ENCODE results near the gene PCNX2.
"Not testable (repeated sequence)": the region's sequence is repeated elsewhere in the genome, so short reads cannot be mapped to it uniquely, and the experiment has no call there.

PCNX2 gene

DNA sequence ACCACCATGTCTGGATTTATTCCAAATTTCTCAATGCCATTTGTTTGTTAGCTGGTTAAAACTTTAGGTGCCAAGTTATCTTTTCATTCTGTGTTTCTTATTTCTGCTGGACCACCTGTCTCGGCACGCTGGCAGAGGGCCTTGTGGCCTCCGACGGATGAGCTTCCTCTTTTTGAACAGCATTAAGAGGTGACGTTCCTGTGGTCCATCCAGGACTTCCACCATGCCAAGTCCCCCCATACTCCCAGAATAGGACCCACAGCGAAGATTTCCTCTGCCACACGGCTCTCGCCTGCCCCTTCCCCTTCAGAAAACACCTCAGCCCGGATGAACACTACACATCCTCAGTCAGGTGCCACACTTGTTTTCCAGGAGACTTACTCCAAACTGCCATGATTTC is 271.3 kb downstream of the PCNX2 start:
- no peak for DNase-seq (ENCODE audit: low read depth in 2 of 2, low spot score in 1 of 2)

DNA sequence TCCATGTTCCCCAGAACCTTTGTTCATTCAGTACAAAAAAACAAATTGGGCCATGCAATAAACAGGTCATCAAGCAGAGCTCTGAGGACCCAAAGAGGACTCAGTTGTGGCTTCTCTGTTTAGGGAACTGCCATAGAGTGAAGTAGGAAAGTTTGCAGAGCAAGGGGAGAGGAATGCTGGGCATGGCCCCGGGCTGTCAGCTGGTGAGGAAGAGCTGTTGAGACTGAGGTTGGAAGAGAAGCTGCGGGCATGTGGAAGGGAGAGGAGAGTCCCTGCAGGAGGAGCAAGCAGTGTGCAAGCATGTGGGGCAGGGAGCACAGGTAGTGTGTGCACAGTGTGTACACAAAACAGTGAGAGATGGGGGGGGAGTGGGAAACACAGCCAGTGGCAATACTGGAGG is 273.3 kb downstream of the PCNX2 start:
- no peak for DNase-seq (ENCODE audit: low read depth in 2 of 2, low spot score in 1 of 2)

DNA sequence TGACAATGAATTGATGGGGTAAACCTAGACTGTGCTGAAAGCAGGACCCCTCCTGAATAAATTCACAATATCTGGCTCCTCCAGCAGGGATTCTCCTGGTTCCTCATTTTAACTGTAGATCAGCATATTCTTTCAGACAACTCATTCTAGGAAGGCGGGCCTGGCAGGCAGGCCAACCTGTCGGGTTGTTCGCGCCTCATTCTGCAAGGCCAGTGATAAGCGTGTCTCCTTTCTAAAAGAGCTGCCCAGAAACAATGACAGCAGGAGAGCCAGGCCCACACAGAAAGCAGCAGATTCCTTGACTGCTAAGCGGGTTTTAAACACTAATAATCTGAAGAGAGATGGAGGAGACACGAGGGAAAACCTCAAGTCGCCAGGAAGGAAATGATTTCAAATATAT is 275.1 kb downstream of the PCNX2 start:
- DNase-seq (ENCODE audit: low read depth in 2 of 2, low spot score in 1 of 2), result no peak

DNA sequence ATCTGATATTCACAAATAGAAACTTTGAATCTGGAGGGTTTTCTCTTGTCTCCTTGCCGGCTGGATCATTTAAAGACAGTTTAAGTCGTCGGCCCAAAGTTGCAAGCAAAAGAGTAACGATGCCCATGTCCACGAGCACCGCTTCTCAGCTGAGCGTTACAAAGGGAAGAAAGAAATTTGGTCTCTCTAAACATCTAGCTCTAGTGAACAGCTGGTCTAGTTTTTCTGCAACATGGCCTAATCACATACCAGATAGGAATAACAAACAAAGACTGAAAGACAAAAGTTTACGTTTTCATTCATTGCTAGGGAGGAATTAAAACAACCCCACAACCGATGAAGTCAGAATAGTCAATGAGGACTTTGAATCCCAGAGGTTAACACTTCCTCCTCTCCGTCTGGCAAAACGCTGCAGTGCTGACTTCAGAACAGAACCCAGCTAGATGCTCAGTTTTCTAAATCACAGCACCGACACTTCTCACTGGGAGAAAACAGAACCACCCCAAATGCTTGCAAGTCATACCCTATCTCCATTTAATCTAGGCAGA is 275.7 kb downstream of the PCNX2 start:
- DNase-seq (ENCODE audit: low read depth in 2 of 2, low spot score in 1 of 2), result no peak

DNA sequence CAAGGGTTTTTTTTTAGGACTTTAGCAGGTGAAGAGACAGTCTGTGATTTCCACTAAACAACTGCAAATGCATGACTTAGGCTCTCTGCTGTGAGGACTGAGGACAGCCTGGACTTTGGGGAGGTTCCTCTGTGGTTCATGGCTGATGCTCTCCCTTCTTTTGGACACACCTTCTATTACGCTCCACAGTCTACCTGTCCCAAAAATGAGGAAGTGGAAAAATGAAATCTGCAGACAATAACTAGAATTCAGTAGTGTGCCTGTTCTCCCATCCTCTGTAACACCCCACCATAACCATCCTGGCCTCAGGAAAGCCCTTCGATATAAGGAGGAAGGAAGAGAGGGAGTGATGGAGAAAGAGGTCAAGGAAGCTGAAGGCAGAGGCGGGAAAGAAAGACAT is 276.4 kb downstream of the PCNX2 start:
- DNase-seq (ENCODE audit: low read depth in 2 of 2, low spot score in 1 of 2), result no peak

DNA sequence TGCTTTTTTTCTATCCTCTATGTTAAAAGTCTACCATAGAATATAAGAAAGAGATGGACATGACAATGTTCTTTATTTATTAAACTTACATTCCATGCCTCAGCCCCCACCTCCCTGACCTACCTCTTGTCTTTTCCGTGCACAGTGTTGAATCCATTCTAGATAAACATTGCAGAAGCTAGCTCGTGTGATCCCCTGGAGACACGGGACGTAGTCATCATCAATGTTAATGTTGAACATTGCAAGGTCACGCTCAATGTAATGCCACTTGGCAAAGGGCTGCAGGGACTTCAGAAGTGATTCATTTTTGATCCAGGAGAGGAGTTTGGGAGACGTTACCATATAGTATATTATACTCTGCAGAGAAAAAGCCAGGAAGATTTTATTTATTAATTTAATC is 278.7 kb downstream of the PCNX2 start:
- DNase-seq (ENCODE audit: low read depth in 2 of 2, low spot score in 1 of 2), result no peak

DNA sequence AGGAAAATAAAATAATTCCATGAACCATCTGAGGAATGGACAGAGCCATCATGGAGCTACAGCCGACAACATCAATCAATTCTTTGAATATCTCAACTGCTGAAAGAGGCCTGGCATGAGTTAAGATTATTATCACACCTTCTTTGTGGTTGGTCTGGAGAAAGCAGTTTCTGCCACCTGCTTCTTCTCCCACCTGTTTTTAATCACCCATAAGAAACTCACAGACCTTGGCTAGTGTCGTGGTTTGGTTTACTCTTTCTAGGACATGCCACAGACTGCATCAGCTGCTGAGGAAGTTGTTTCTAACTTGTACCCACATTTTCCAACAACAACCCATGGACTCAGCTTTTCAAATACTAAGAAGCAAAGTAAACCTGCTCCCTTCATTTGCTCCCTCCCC is 279.6 kb downstream of the PCNX2 start:
- no peak for DNase-seq (ENCODE audit: low read depth in 2 of 2, low spot score in 1 of 2)

DNA sequence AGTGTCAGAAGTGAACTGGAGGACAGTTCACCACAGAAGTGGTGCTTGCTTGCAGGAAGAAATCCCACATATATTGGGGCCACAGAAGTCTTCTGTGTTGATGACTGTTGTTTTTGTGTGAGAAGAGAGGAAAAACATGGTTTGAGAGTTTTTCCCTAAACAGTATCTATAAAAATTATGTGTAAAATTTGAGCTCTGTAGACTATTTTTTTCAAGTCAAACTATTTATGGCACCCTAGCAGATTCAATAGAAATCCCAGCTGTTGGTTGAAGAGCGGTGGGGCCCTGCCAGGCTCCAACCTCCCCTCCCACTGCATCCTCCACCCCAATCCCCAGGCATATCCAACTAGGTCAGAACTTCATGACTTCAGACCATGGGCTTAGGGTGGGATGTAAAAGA is 283.5 kb downstream of the PCNX2 start:
- no peak for DNase-seq (ENCODE audit: low read depth in 2 of 2, low spot score in 1 of 2)

DNA sequence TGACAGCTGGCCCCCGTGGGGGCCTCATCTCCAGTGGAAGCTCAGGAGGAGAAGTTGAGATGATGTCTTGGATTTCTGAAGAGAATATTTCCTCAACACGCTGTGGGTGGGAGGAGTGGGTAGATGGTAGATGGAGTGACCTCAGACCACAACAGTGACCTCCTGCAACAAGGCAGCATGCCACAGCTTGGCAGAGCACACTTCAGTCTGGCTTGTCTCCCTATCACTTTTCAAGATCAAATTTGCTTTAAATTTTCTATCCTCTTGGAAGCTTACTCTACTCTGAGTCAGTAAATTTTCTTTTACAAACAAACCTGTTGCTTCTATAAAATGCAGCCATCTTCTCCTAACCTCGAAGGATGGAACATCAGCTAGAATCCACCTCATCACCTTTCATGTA is 285.4 kb downstream of the PCNX2 start:
- no peak for DNase-seq (ENCODE audit: low read depth in 2 of 2, low spot score in 1 of 2)

DNA sequence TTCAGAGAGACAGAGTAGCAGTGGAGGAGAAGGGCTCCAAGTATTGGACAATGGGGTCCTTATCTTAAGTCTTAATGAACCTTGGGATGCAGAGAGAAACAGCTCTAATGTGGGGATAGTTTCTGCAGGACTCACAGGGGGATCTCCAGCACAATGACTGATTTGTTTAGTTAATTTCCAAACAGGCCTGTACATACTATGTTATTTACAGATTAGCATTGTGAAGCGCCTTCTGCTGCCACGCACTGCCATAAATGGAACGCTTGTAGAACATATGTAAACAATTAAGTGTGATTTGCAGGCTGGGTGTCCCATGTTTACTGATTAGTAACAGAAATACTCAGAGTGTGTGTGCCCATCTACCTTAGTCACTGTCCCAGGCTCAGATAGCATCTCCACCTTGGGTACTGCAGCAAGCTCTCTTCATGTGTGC is 289.0 kb downstream of the PCNX2 start:
- no peak for DNase-seq (ENCODE audit: low read depth in 2 of 2, low spot score in 1 of 2)

DNA sequence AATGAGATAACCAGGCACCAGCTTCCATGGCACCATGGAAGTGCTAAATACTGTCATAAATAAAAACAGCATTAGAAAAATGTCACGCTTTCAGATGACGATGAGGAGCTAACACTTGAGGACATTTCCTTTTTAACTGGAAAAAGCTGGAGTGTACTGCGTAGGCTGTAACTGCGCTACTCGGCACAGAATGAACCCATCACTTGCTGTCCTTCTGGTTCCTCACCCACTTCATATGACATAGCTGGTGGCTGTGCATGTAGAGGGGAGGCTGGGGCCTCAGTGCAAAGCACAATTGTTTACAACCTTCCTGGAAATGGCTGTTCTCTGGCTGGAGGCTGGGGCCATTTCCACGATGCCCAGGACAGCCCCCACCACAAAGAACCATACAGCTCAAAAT is 289.4 kb downstream of the PCNX2 start:
- no peak for DNase-seq (ENCODE audit: low read depth in 2 of 2, low spot score in 1 of 2)

DNA sequence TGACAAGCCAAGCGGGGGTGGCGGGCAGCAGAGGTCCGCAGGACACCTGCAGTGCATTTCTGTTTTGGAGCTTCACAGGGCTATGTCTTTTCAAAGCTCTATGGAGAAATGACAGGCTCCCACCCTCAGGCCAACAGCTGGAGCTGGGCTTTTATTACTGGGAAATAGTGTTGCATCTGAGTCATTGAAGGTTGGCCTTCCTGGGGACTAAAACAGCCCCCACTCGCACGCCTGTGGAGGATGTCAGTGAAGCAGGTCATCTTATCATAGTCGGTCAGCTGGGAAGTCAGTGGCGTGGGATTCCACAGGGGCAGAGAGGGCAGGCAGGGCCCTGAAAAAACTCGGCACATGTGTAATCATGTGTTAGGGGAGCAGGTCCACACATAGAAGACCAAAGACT is 289.8 kb downstream of the PCNX2 start:
- DNase-seq (ENCODE audit: low read depth in 2 of 2, low spot score in 1 of 2), result no peak

DNA sequence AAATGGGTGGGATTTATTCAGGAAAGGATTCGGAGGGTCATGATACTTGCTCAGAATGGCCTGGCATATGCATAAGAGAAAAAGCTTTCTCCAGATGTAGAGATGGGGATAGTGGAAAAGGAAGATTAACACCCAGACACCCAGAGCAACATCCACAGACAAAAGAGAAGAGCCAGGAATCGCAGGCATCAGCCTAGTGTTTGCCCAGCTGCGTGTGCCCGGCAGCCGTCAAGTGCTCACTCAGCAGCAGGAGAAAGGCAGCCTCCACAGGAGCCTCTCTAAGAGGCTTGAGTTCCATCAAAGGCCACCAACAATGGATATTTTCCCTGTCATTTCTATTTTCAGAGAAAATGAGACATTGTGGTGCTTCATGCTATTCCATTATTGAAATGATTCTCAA is 290.4 kb downstream of the PCNX2 start:
- no peak for DNase-seq (ENCODE audit: low read depth in 2 of 2, low spot score in 1 of 2)

DNA sequence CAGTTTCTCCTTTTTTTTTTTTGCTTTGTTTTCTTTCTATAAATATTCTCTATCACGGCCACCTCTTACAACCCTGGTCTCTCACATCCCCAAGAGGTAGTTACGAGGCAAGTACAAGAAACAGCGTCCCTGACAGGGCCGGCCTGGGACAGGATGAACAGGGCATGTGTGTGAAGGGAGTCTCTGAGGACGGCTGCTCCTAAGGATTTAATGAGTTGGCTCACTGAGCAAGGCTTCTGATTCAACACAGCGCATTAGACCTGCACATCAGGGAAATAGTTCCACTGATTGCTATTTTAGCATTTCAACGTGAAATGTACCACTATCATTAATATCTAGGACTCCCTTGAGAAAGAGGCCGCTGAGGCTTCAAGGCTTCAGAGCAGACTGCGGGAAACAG is 291.1 kb downstream of the PCNX2 start:
- DNase-seq (ENCODE audit: low read depth in 2 of 2, low spot score in 1 of 2), result no peak

DNA sequence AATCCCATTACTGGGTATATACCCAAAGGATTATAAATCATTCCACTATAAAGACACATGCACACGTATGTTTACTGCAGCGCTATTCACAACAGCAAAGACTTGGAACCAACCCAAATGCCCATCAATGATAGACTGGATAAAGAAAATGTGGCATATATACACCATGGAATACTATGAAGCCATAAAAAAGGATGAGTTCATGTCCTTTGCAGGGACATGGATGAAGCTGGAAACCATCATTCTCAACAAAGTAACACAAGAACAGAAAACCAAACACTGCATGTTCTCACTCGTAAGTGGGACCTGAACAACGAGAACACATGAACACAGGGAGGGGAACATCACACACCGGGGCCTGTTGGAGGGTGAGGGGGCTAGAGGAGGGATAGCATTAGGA is 291.9 kb downstream of the PCNX2 start:
- not testable (repeated sequence) for DNase-seq (ENCODE audit: low read depth in 2 of 2, low spot score in 1 of 2)

DNA sequence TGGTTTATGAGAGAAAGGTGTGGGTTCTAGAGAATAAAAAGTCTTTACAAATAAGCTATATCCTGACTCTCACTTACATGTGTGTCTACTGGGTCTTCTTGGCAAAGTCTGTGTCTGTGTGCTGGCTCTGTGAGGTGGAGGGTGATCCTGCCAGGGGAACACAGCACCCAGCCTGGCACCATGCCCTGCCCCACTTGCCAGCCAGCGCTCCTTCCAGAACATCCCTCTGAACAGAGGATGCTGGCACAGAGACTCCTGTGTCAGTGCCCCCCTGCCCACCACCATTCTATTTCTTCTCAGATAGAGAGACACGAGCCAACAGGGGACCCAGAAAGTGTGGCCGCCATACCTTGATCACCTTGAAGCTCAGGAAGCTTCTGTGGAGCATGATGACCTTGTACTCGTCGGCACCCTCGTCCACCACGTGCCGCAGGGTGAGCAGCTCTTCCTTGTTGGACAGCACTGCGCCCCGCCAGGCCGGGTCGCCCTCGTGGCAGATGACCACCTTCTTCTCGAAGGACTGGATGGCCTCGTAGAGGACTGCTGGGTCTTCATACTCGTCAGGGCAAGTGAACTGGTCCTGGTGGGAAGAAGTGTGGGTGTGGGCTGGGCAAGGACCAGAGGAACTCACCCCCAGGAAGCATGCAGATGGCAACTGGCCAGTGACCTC is 295.4 kb downstream of the PCNX2 start:
- DNase-seq (ENCODE audit: low read depth in 2 of 2, low spot score in 1 of 2), result no peak

DNA sequence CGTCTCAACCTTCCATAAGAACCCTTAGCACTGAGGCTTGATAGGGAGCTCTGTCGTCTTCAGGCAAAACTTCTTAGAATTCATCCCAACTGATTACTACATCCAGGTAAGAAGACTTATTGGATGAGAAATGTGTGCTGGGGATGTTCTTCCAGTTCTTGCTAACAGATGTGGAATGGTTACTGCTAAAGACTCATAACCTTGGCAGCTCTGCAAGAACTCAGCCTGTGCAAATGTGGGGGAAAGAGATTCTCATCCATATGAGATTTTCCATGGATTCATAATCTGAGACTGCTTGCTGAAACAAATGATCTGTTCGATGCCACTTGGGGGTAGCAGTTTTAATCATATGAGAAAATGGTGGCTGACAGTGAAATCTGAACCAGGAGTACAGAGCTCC is 296.9 kb downstream of the PCNX2 start:
- DNase-seq (ENCODE audit: low read depth in 2 of 2, low spot score in 1 of 2), result no peak

DNA sequence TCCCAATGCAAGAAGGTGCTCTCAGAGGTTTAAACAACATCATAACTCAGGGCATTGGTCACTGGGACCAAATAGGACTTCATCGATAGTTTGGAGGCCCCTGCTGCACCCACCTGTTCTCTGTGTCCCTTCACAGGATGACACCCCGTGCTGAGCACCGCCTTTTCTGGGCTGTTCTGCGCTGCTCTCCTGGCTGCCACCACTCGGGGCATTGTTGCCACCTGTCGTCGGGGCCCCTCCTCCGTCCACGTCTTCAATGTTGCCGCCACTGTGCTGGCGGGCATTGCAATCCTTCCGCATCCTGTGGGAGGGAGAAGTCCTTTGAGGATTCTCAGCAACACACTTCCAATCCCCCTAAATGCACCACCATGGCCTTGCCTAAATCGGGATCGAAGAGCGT is 297.4 kb downstream of the PCNX2 start:
- DNase-seq (ENCODE audit: low read depth in 2 of 2, low spot score in 1 of 2), result no peak

DNA sequence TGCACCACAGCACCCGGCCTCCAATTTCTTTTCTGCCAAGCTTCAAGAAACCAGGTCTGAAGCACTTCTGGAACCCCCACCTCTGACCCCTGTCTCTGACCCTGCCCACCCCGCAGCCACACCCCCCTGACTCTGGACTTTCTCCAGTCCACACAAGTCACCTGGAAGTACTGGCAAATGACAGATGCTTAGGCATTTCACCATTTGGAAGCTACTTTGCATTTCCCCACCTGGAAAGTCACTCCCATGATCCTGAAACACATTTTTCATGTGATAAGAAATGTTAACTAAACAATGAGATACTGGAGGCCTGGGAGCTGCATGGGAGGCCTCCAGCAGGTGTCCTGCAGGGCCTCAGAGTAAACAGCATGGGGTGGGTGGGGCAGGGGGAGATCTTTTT is 299.4 kb downstream of the PCNX2 start:
- no peak for DNase-seq (ENCODE audit: low read depth in 2 of 2, low spot score in 1 of 2)

DNA sequence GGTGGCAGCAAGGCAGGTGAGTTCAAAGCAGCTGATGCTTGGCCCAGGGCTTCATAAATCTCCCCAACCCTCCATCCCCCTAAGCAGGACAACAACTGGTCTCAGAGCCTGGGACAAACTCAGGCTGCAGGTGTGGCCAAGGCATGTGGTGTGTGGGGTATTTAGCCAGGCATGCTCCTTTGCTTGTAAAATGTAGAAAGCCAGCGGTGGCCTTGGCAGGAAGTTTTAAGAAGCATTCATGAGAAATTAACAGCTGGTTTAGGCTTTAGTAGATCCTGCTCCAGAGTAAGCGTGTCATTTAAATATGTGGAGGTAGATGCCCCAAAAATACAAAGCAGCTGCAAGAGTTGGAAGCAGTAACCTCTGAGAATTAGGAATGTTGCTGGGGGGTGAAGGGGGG is 300.3 kb downstream of the PCNX2 start:
- no peak for DNase-seq (ENCODE audit: low read depth in 2 of 2, low spot score in 1 of 2)

DNA sequence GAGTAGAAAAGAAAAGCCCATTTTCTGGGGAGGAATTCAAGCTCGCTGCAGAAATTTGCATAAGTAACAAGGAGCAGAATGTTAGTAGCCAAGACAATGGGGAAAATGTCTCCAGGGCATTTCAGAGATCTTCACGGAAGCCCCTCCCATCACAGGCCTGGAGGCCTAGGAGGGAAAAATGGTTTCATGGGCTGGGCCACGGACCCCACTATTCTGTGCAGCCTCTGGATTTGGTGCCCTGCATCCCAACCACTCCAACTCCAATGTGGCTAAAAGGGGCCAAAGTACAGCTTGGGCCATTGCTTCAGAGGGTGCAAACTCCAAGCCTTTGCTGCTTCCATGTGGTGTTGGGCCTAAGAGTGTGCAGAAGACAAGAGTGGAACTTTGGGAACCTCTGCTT is 302.0 kb downstream of the PCNX2 start:
- DNase-seq (ENCODE audit: low read depth in 2 of 2, low spot score in 1 of 2), result no peak

DNA sequence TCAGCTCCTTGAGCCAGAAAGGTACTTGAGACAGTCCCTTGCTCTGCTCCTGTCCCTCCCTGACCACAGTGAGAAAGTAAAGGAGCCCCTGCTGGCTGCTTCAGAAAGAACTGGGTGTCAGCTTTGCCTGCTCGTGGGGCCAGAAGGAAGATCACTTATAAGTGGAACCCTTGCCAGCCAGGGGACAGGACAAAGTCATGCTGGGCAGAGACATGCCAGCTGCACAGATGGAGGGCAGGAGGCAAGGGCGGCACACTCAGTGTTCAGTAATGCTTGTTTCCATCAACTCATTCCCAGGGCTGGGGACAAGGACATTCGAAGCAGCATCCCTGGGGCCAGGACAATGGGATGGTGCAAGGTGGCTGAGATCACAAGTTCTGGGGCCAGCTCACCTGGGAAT is 303.3 kb downstream of the PCNX2 start:
- no peak for DNase-seq (ENCODE audit: low read depth in 2 of 2, low spot score in 1 of 2)

DNA sequence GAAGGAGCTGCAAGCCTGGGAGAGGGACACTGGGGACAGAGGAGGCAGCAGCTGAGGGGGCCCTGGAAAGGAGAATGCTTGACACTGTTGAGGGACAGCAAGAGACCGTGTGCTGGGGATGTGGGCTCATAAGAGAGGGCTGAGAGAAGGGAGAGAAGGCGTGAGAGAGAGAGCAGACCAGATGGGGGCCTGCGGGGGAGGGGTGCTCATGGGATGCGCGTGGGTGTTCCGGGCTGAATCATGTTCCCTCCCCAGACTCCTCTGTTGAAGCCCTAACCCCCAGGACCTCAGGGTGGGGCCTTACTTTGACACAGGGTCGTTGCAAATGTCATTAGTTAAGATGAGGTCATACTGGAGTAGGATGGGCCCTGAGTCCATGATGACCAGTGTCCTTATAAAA is 304.3 kb downstream of the PCNX2 start:
- DNase-seq (ENCODE audit: low read depth in 2 of 2, low spot score in 1 of 2), result no peak

Measured in stimulated activated CD8-positive, alpha-beta memory T cell treated with anti-CD3 and anti-CD28 coated beads, Interleukin-4, amount 100 ng/mL, for 1 hour (primary cell).